Activated T-cell treated with anti-CD3 and anti-CD28 coated beads, Interleukin-2, amount 50 U/mL, for 72 hours (primary cell): ENCODE data around the gene VEGFD. TPM values are rescaled to one million over a fixed set of nuclear protein-coding genes. Genes with fewer than 3 reads are reported as not detected.

Experiments
- ATAC-seq, 2 donors: fragments of 150-1000 bp; cut with Tn5 transposase; replicated peaks in 1 of 2; 2 replicates each; pipeline ENCODE4 v1.10.0; 2021; ENCODE audit warnings: moderate library complexity in 2 of 2, mild to moderate bottlenecking in 1 of 2
- DNase-seq, 2 donors: peaks; one replicate each; pipeline ENCODE4 v3.0.0; 2021 to 2022; ENCODE audit warnings: mixed read lengths in 1 of 2
- H3K27ac Mint-ChIP-seq: one replicate; pipeline ENCODE4 v1.8.0; 2022; ENCODE audit warnings: mild to moderate bottlenecking, moderate library complexity, mixed read lengths
- H3K27me3 Mint-ChIP-seq: one replicate; pipeline ENCODE4 v1.8.0; 2022; ENCODE audit warnings: low read depth, mixed read lengths
- H3K36me3 Mint-ChIP-seq, 2 donors: one replicate each; pipeline ENCODE4 v1.8.0; 2022; ENCODE audit warnings: mixed read lengths in 2 of 2, mild to moderate bottlenecking in 1 of 2; ENCODE audit not compliant: insufficient read depth in 2 of 2
- H3K4me1 Mint-ChIP-seq: one replicate; pipeline ENCODE4 v1.8.0; 2022; ENCODE audit warnings: low read depth, mixed read lengths
- H3K4me3 Mint-ChIP-seq, 2 donors: one replicate each; pipeline ENCODE4 v1.8.0; 2022; ENCODE audit warnings: mild to moderate bottlenecking in 2 of 2, mixed read lengths in 2 of 2, moderate library complexity in 2 of 2
- H3K9me3 Mint-ChIP-seq, 2 donors: one replicate each; pipeline ENCODE4 v1.8.0; 2022; ENCODE audit warnings: mixed read lengths in 2 of 2
- total RNA-seq, 2 donors: library from RNA; stranded (reverse); gene quantifications; one replicate each; pipeline ENCODE4 v1.2.3, GENCODE V29; 2022

Gene VEGFD
- total RNA-seq, 2 donors from 2014 or later = not detected

- Mint-ChIP-seq H3K4me1 (no peaks in the 10 kb centered on the region), H3K27me3 (peaks cover 34% of the 10 kb centered on the region), H3K36me3 (no peaks in the 10 kb centered on the region), H3K4me3 (no peak overlapping the region), H3K9me3 (no peaks in the 10 kb centered on the region), H3K27ac (no peak overlapping the region)
- DNase-seq (no peak), ATAC-seq (no peak)
Measured at GRCh38 chrX:15345976-15346375, 38.2 kb downstream of the VEGFD start.

GRCh38 chrX:15344106-15344505, 40.1 kb downstream of the VEGFD start:
- Mint-ChIP-seq H3K27me3 (peaks cover 40% of the 10 kb centered on the region), H3K4me3 (no peak overlapping the region), H3K36me3 (no peaks in the 10 kb centered on the region), H3K9me3 (no peaks in the 10 kb centered on the region), H3K4me1 (no peaks in the 10 kb centered on the region), H3K27ac (no peak overlapping the region)
- DNase-seq = no peak
- no peak for ATAC-seq

GRCh38 chrX:15343075-15343476, 41.1 kb downstream of the VEGFD start:
- no peaks in the 10 kb centered on the region for H3K9me3 Mint-ChIP-seq
- no peak overlapping the region for H3K4me3 Mint-ChIP-seq
- H3K4me1 Mint-ChIP-seq = no peaks in the 10 kb centered on the region
- H3K36me3 Mint-ChIP-seq = no peaks in the 10 kb centered on the region
- H3K27ac Mint-ChIP-seq = no peak overlapping the region
- H3K27me3 Mint-ChIP-seq = peaks cover 36% of the 10 kb centered on the region
- ATAC-seq (no peak), DNase-seq (no peak)

- no peak for ATAC-seq
- Mint-ChIP-seq H3K4me3 (no peak overlapping the region), H3K27ac (no peak overlapping the region), H3K4me1 (no peaks in the 10 kb centered on the region), H3K9me3 (no peaks in the 10 kb centered on the region), H3K27me3 (peaks cover 42% of the 10 kb centered on the region), H3K36me3 (no peaks in the 10 kb centered on the region)
- no peak for DNase-seq
Measured at GRCh38 chrX:15340867-15341266, 43.3 kb downstream of the VEGFD start.

GRCh38 chrX:15336023-15336413, 48.2 kb downstream of the VEGFD start:
- no peaks in the 10 kb centered on the region for H3K36me3 Mint-ChIP-seq

GRCh38 chrX:15335135-15336022, 48.8 kb downstream of the VEGFD start, which contains the start of gene PIGA:
TSS of gene PIGA (minus strand) at chrX:15335523. CDS start at chrX:15331930, 3,593 bp downstream.
- DNase-seq = peak; percentile 90 to 91
- peak; percentile 96 to 97 for ATAC-seq
- Mint-ChIP-seq H3K4me3 (peak within 1 kb of the TSS; percentile 87 to 92), H3K36me3 (no peaks in the 10 kb centered on the region), H3K27me3 (peaks cover 20% of the 10 kb centered on the region), H3K4me1 (no peaks in the 10 kb centered on the region), H3K27ac (peak within 1 kb of the TSS; percentile 88), H3K9me3 (no peaks in the 10 kb centered on the region)

More at GRCh38 chrX:15336023-15336413, 48.2 kb downstream of the VEGFD start:
- DNase-seq (peak; percentile 38 to 53), ATAC-seq (peak; percentile 23 to 53)
- Mint-ChIP-seq H3K27ac (peak overlapping the region; percentile 85), H3K4me3 (peak overlapping the region; percentile 87 to 92), H3K4me1 (no peaks in the 10 kb centered on the region), H3K27me3 (peaks cover 27% of the 10 kb centered on the region), H3K9me3 (no peaks in the 10 kb centered on the region)

GRCh38 chrX:15334561-15334960, 49.7 kb downstream of the VEGFD start:
- DNase-seq (peak; percentile 3 to 6), ATAC-seq (no peak)
- H3K4me3 Mint-ChIP-seq = peak overlapping the region; percentile 87 to 92
- no peaks in the 10 kb centered on the region for H3K9me3 Mint-ChIP-seq
- H3K27ac Mint-ChIP-seq = peak overlapping the region; percentile 88
- no peaks in the 10 kb centered on the region for H3K36me3 Mint-ChIP-seq
- H3K27me3 Mint-ChIP-seq = peaks cover 20% of the 10 kb centered on the region
- no peaks in the 10 kb centered on the region for H3K4me1 Mint-ChIP-seq

- Mint-ChIP-seq H3K4me3 (no peak overlapping the region), H3K27me3 (peaks cover 7% of the 10 kb centered on the region), H3K36me3 (peaks cover 1 to 4% of the 10 kb centered on the region in 2 donors), H3K27ac (no peak overlapping the region), H3K9me3 (no peaks in the 10 kb centered on the region), H3K4me1 (peaks cover 7% of the 10 kb centered on the region)
- DNase-seq (no peak), ATAC-seq (no peak)
Measured at GRCh38 chrX:15328821-15329220, 55.4 kb downstream of the VEGFD start.

GRCh38 chrX:15328131-15328530, 56.1 kb downstream of the VEGFD start:
- H3K27ac Mint-ChIP-seq = peak overlapping the region; percentile 77
- H3K4me3 Mint-ChIP-seq = no peak overlapping the region
- ATAC-seq = no peak
- peaks cover 7% of the 10 kb centered on the region for H3K27me3 Mint-ChIP-seq
- peaks cover 1 to 5% of the 10 kb centered on the region in 2 donors for H3K36me3 Mint-ChIP-seq
- H3K9me3 Mint-ChIP-seq = no peaks in the 10 kb centered on the region
- DNase-seq = no peak
- H3K4me1 Mint-ChIP-seq = peaks cover 7% of the 10 kb centered on the region

GRCh38 chrX:15322472-15322871, 61.7 kb downstream of the VEGFD start:
- no peaks in the 10 kb centered on the region for H3K4me1 Mint-ChIP-seq
- no peak overlapping the region for H3K4me3 Mint-ChIP-seq
- H3K9me3 Mint-ChIP-seq = no peaks in the 10 kb centered on the region
- no peak for ATAC-seq
- H3K27me3 Mint-ChIP-seq = peaks cover 11% of the 10 kb centered on the region
- DNase-seq = no peak
- H3K36me3 Mint-ChIP-seq = peaks cover 4 to 7% of the 10 kb centered on the region in 2 donors
- no peak overlapping the region for H3K27ac Mint-ChIP-seq

GRCh38 chrX:15322072-15322471, 62.1 kb downstream of the VEGFD start:
- DNase-seq (no peak), ATAC-seq (no peak)
- Mint-ChIP-seq H3K27me3 (peaks cover 11% of the 10 kb centered on the region), H3K4me3 (no peak overlapping the region), H3K9me3 (no peaks in the 10 kb centered on the region), H3K36me3 (peaks cover 4 to 7% of the 10 kb centered on the region in 2 donors), H3K27ac (no peak overlapping the region), H3K4me1 (no peaks in the 10 kb centered on the region)

GRCh38 chrX:15321447-15321846, 62.8 kb downstream of the VEGFD start:
- ATAC-seq = no peak
- DNase-seq = no peak
- H3K27ac Mint-ChIP-seq = no peak overlapping the region
- H3K4me1 Mint-ChIP-seq = no peaks in the 10 kb centered on the region
- H3K4me3 Mint-ChIP-seq = no peak overlapping the region
- H3K27me3 Mint-ChIP-seq = peaks cover 11% of the 10 kb centered on the region
- H3K36me3 Mint-ChIP-seq = peaks cover 4 to 7% of the 10 kb centered on the region in 2 donors
- H3K9me3 Mint-ChIP-seq = no peaks in the 10 kb centered on the region

GRCh38 chrX:15320297-15320696, 63.9 kb downstream of the VEGFD start:
- H3K4me3 Mint-ChIP-seq = no peak overlapping the region
- H3K9me3 Mint-ChIP-seq = no peaks in the 10 kb centered on the region
- H3K4me1 Mint-ChIP-seq = no peaks in the 10 kb centered on the region
- ATAC-seq (no peak), DNase-seq (no peak)
- peaks cover 11% of the 10 kb centered on the region for H3K27me3 Mint-ChIP-seq
- no peak overlapping the region for H3K27ac Mint-ChIP-seq
- peaks cover 4 to 7% of the 10 kb centered on the region in 2 donors for H3K36me3 Mint-ChIP-seq
